NCI-H2081 treated with DMSO at 0.1 percent for 48 hours (cell line): ENCODE results near the gene ZNG1B.
"Not testable (repeated sequence)": the region's sequence is repeated elsewhere in the genome, so short reads cannot be mapped to it uniquely, and the experiment has no call there.

Experiments
- DNase-seq: peaks from one replicate; lab custom pipeline; 2025; lab: John Stamatoyannopoulos, UW

Gene ZNG1B

DNA sequence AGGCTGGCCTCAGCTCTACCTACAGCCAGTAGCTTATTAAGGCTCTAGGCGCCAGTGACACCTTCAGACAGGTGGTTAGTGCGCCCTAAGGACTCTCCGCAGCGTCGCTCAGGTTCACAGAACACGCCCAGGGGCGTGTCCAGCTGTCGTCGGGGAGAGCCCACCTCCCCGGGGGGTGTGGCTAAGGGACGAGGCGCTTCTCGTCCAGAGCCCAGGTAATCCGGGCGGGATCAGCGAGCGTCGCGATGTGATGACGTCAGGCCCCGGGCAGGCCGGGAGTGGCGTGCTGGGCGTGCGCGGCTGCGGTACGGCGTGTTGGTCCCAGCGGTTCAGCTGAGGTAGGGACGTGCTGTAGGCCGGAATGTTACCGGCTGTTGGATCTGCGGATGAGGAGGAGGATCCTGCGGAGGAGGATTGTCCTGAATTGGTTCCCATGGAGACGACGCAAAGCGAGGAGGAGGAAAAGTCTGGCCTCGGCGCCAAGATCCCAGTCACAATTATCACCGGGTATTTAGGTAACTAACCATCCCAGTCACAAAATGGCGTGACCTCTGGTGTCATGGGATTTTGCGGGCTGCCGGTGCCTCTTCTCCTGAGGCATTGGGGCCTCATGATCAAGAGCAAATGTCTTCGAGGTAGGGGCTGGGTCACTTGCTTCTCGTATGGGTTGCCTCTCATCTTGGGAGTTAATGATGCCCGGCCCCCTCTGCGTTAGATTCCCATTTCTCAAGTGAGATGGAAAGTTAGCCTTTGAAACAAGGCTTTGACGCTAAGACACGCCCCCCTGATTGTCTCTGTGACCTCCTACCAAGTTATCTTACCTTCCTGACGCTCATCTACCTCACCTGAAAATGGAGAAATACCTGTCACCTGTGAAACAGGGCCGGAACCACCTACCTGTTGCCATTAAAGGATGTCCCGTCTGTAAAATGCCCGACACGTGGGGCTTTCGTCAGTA, at the start of gene ZNG1B:
TSS of gene ZNG1B (plus strand) at position 184 of the 958 bp plus-strand sequence. CDS start at position 362, 178 bp downstream.
- not testable (repeated sequence) for DNase-seq

- DNase-seq, result no peak
Observed at GRCh38 chr2:113390124-113390849, 47.2 kb upstream of the ZNG1B start.

DNA sequence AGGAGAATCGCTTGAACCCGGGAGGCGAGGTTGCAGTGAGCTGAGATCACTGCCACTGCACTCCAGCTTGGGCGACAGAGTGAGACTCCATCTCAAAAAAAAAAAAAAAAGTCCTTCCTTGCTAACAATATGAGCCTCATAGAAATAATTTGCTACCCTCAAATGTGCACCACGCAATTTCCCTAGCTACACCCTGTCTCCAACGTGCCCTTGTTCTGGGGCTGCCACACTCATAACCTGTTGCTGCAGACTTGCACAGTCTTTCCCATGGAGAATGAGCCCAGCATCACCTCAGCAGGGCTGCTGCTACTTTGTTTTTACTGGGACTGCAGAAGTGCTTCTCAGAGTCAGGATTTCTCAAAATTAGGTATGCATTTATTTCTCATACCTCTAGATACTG, 46.4 kb upstream of the ZNG1B start:
- no peak for DNase-seq

- no peak for DNase-seq
Observed at GRCh38 chr2:113406114-113406513, 31.4 kb upstream of the ZNG1B start.

DNA sequence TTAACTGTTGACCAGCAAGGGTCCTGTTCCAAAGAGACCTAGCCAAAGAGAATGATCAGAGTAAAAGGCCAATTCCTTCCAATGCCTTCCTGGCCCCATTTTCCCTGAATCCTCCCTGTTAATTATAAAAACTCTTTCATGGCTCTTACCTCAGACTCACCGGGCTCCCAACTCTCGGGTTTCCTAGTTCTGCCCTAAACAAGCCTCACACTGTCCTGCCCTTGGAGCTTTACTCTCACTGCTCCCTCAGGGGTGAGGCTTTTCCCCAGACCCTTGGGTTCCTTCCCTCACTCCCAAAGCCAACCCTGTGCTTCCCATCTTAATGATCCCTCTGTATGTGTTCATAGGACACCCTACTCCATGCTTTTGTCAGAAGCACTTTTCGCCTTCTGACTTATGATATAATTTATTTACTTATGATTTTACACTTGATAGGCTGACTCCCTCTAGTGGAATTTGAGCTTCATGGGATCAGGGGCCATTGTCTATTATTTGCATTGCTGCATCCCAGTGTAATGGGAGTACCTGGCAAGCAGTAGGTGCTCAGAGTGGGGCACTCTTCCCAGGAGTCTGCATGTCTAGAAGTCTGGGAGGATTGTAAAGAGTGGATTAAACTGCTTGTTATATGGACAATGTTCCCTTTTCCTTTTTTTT, 29.9 kb upstream of the ZNG1B start:
- DNase-seq, result no peak

DNA sequence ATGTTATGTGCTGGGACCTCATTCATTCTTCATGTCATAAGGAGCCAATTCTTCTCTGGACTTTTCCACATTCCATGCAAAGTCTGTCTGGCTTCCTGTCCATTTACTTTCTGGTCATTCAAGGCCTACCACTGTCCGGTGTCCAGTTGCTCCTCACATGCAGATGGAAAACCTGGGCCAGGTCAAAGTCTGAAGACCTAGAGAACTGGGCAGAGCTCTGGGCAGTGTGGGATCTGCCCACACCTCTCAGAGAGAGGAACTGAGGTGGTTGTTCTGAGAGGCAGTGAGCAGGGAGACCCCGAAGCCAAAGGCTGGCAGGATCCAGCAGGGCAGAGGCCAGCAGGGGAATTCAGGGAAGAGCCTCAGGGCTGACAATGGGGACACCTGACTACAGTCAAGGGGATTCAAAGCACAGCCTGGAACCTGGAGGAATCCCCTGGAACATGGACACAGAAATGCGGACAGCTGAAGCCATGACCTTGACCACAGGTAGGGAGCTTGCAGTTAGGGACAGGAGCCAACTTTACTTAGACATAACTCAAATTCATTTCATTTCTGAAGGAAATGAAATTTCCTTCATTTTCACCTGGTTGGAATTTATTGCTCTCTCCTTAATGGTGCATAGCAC, 25.7 kb upstream of the ZNG1B start:
- DNase-seq, result not testable (repeated sequence)

DNA sequence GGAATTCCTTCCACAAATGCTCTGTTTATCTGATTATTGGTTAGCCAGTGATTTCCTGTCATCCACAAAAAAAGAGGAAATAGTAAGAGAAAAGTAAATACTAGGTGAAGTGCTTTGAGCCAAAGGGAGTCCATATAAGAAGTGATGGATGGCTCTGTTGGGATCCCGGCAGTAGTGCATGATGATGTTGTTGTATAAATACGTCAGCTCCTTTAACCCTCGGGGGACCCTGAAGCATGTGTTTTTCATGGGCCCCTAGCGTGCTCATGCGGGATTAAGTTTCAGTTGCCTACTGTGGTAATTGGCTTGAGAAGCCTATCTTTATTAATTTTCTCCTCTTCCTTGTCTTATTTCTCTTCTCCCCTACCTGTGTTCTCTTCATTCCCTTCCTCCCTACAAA, 24.7 kb upstream of the ZNG1B start:
- not testable (repeated sequence) for DNase-seq

DNA sequence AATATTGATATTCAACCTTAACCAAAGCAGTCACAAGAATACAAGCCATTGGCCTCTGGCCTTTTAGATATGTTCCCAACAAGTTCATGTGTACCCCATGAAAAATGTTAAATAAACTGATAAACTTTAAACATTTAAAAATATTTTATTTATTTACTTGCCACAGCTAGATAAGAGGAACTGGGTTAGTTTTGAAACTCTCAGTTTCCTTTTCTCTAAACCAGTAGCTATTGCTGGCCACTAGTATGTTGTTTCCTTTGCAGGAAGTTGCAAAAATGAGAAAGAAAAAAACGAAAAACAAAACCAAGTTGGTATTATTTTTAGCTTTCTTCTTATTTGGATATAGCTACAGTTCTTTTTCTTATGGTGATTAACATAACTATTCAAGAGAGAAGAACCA, 5.7 kb upstream of the ZNG1B start:
- not testable (repeated sequence) for DNase-seq

GRCh38 chr2:113433468-113433867, 4.0 kb upstream of the ZNG1B start:
- DNase-seq, result not testable (repeated sequence)

DNA sequence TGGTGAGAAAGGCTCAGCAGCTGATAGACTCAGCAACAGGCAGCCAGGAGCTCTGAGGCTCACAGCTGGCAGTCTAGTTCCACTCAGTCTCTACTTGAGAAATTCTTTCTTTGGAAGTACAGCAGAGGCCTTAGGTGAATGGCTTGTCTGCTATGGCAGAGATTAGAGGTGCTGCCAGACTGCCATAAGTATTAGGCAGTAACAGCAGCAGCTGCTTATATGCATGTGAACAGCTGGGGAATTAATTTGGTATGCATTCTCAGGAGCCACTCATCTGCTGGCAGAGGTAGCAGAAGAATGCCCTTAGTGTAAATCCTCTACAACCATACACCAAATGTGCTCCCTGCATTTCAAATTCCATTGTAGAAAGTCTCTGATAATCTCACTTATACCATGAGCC, 28.3 kb downstream of the ZNG1B start:
- not testable (repeated sequence) for DNase-seq

GRCh38 chr2:113476688-113477368, 39.3 kb downstream of the ZNG1B start:
- DNase-seq, result not testable (repeated sequence)

DNA sequence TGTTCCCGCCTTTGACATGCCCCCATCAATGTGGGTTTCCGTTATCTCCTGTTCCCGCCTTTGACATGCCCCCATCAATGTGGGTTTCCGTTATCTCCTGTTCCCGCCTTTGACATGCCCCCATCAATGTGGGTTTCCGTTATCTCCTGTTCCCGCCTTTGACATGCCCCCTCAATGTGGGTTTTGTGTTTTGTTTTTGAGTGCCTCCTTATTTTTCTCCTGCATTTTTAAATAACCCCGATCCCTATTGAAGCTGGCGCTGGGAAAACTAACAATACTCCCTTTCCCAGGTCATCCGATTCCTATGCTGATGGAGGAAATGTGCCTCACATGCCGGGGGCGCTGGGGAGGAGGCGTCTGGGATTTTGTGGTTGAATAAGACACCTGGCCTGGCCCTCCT, 59.0 kb downstream of the ZNG1B start:
- not testable (repeated sequence) for DNase-seq

- not testable (repeated sequence) for DNase-seq
Observed at GRCh38 chr2:113498365-113498764, 60.9 kb downstream of the ZNG1B start, which contains the start of gene FOXD4L1. Gene FOXD4L1, plus strand, starts transcription at chr2:113498665. Its CDS starts 592 bp downstream, at chr2:113499257.

DNA sequence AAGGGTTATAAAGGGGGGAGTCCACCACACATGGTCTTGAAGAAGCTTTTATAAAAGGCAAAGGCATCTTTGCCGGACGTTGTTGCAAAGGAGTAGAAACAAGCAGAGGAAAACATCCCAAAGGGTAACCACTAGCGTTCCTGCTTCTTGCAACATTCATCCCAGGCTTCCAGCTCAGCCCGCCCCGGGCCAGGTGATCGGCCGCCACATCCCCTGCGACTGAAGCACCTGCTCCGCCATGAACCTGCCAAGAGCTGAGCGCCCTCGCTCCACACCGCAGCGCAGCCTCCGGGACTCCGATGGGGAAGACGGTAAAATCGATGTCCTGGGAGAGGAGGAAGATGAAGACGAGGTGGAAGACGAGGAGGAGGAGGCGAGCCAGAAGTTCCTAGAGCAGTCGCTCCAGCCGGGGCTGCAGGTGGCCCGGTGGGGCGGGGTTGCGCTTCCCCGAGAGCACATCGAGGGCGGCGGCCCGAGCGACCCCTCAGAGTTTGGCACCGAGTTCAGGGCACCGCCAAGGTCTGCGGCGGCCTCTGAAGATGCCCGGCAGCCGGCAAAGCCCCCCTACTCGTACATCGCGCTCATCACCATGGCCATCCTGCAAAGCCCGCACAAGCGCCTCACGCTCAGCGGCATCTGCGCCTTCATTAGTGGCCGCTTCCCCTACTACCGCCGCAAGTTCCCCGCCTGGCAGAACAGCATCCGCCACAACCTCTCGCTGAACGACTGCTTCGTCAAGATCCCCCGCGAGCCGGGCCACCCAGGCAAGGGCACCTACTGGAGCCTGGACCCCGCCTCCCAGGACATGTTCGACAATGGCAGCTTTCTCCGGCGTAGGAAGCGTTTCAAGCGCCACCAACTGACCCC, 61.8 kb downstream of the ZNG1B start:
- not testable (repeated sequence) for DNase-seq

DNA sequence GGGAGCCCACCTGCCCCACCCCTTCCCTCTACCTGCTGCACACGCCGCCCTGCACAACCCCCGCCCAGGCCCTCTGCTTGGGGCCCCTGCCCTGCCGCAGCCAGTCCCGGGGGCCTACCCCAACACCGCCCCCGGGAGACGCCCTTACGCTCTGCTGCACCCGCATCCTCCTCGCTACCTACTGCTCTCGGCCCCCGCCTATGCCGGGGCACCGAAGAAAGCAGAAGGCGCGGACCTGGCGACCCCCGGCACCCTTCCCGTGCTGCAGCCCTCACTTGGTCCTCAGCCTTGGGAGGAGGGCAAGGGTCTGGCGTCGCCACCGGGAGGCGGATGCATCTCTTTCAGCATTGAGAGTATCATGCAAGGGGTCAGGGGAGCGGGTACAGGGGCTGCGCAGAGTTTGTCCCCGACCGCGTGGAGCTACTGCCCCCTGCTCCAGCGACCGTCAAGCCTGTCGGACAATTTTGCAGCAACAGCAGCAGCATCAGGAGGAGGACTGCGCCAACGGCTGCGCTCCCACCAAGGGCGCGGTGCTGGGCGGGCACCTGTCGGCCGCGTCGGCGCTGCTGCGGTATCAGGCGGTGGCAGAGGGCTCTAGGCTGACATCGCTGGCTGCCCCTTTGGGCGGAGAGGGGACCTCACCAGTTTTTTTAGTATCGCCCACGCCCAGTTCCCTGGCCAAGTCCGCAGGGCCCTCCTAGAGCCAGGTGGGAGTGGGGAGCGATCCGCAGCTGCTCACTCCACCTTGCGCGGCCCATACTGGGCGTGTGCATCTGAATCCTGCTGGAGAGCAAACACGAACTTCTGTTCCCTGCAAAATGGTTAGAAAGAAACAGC, 62.6 kb downstream of the ZNG1B start:
- DNase-seq, result not testable (repeated sequence)

- DNase-seq, result not testable (repeated sequence)
Observed at GRCh38 chr2:113500723-113501038, 63.2 kb downstream of the ZNG1B start.

DNA sequence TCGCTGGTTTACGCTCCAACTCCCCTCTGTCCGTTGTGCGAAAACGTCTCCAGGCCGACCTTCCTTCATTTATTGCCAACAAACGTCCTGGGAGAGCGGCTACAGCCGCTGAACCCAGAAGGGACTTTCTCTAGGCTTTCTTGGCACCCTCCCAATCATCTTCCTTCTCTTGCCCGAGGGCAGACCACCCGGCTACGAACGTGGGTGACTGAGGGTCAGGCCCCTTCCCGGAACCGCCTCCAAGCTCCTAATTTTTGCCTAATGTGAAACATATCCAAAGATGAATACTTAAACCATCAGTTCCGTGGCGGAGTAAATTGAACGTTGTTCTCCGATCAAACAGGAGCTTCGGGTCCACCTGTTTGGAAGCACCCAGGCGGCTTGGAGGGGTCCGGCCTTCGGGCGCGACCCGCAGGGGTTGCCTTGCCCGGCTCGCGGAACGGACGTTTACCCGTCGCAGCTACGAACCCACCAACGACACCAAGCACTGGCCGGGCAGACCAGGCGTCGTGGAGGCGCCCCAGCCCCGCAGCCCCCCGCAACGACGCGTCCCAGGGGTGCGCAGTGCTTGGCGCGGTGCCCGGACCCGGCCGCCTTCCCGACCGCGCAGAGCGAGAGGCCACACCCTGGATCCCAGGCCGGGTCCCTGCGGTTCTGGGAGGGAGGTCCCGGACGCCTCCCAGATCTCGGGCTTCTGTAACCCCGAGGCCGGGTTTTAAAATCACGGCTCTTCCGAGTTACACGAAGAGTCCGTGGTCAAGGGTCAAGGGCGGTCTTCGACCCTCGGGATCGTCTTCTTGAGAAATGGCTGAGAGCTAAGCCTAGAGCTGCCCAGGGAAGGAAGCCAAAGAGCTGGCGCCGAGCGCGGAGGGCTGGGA, 65.0 kb downstream of the ZNG1B start:
- not testable (repeated sequence) for DNase-seq
